ENCODE results near the gene REM2. TPM values are rescaled to one million over a fixed set of nuclear protein-coding genes. Genes with fewer than 3 reads are reported as not detected.

The REM2 gene
- polyA plus RNA-seq, 3 donors = 1.8 TPM; not detected in 2

- Histone ChIP-seq H4K20me1 (ENCODE audit: insufficient read depth, low read length) (no peaks in the 10 kb centered on the region), H3K4me3 (replicated peaks in 1 of 3; ENCODE audit: low read depth in 2 of 3, low read length in 3 of 3) (peak overlapping the region in 1 of 3 experiments; percentile 78), H3K4me1 (ENCODE audit: control insufficient read depth in 1 of 2, insufficient read depth in 2 of 2, low read length in 2 of 2) (peaks cover 12 to 15% of the 10 kb centered on the region in 2 donors), H3K9me3 (replicated peaks in 1 of 2; ENCODE audit: control insufficient read depth in 1 of 2, insufficient read depth in 1 of 2, low read length in 2 of 2) (no peaks in the 10 kb centered on the region), H3K4me2 (replicated peaks; ENCODE audit: extremely low read depth, low read length, poor library complexity, severe bottlenecking) (peak overlapping the region; percentile 77), H2AFZ (ENCODE audit: insufficient read depth, low read depth, low read length, poor library complexity, severe bottlenecking) (peak overlapping the region; percentile 80), H3K9ac (ENCODE audit: insufficient read depth, low read length, poor library complexity, severe bottlenecking) (no peak overlapping the region), H3K79me2 (ENCODE audit: insufficient read depth, low read length) (no peaks in the 10 kb centered on the region), H3K36me3 (replicated peaks in 1 of 2; ENCODE audit: control insufficient read depth in 1 of 2, insufficient read depth in 2 of 2, low read length in 2 of 2) (no peaks in the 10 kb centered on the region), H3K27ac (ENCODE audit: low read depth in 1 of 2, low read length in 2 of 2) (no peak overlapping the region), H3K27me3 (ENCODE audit: control insufficient read depth in 2 of 2, insufficient read depth in 2 of 2, low read length in 2 of 2) (peaks cover 0 to 31% of the 10 kb centered on the region in 2 donors)
- no peak for DNase-seq
- Mint-ChIP-seq H3K9me3 (peaks cover 0 to 10% (median 3%) of the 10 kb centered on the region in 7 donors), H3K4me3 (peak overlapping the region; percentile 84 to 94), H3K27ac (peak overlapping the region in 1 of 7 donors; percentile 71), H3K27me3 (ENCODE audit: low read depth in 3 of 3) (peaks cover 31 to 51% (median 31%) of the 10 kb centered on the region in 3 donors), H3K4me1 (peaks cover 29% of the 10 kb centered on the region), H3K36me3 (peaks cover 6 to 10% of the 10 kb centered on the region in 2 donors)
- intact Hi-C loops (cut with micrococcal nuclease) = no loop called here
- WGBS (ENCODE audit: insufficient coverage) = 95% methylated on average over 14 of the region's 21 CpGs
- no peak for TF ChIP-seq CTCF (IDR thresholded peaks at IDR 0.05)
Observed at GRCh38 chr14:22885975-22886374, 3.0 kb downstream of the REM2 start.

- peak; percentile 29 to 51 (median 31) for DNase-seq
- Histone ChIP-seq H3K4me2 (replicated peaks; ENCODE audit: extremely low read depth, low read length, poor library complexity, severe bottlenecking) (peak overlapping the region; percentile 77), H3K4me3 (replicated peaks in 1 of 3; ENCODE audit: low read depth in 2 of 3, low read length in 3 of 3) (peak overlapping the region; percentile 21 to 78 (median 46)), H2AFZ (ENCODE audit: insufficient read depth, low read depth, low read length, poor library complexity, severe bottlenecking) (peak overlapping the region; percentile 80), H3K9ac (ENCODE audit: insufficient read depth, low read length, poor library complexity, severe bottlenecking) (peak overlapping the region; percentile 45), H3K36me3 (replicated peaks in 1 of 2; ENCODE audit: control insufficient read depth in 1 of 2, insufficient read depth in 2 of 2, low read length in 2 of 2) (no peaks in the 10 kb centered on the region), H3K27ac (ENCODE audit: low read depth in 1 of 2, low read length in 2 of 2) (no peak overlapping the region), H3K4me1 (ENCODE audit: control insufficient read depth in 1 of 2, insufficient read depth in 2 of 2, low read length in 2 of 2) (peaks cover 12 to 15% of the 10 kb centered on the region in 2 donors), H3K79me2 (ENCODE audit: insufficient read depth, low read length) (no peaks in the 10 kb centered on the region), H3K27me3 (ENCODE audit: control insufficient read depth in 2 of 2, insufficient read depth in 2 of 2, low read length in 2 of 2) (peaks cover 0 to 29% of the 10 kb centered on the region in 2 donors), H4K20me1 (ENCODE audit: insufficient read depth, low read length) (no peaks in the 10 kb centered on the region), H3K9me3 (replicated peaks in 1 of 2; ENCODE audit: control insufficient read depth in 1 of 2, insufficient read depth in 1 of 2, low read length in 2 of 2) (no peaks in the 10 kb centered on the region)
- intact Hi-C loops (cut with micrococcal nuclease) = no loop called here
- TF ChIP-seq CTCF (IDR thresholded peaks at IDR 0.05) = no peak
- Mint-ChIP-seq H3K4me3 (peak overlapping the region; percentile 84 to 94), H3K4me1 (peaks cover 29% of the 10 kb centered on the region), H3K9me3 (peaks cover 0 to 10% (median 3%) of the 10 kb centered on the region in 7 donors), H3K36me3 (peaks cover 6 to 10% of the 10 kb centered on the region in 2 donors), H3K27ac (peak overlapping the region in 3 of 7 donors; percentile 13 to 85 (median 14)), H3K27me3 (ENCODE audit: low read depth in 3 of 3) (peaks cover 29 to 51% (median 31%) of the 10 kb centered on the region in 3 donors)
- WGBS (ENCODE audit: insufficient coverage) = 4% methylated on average over 69 of the region's 77 CpGs
Observed at GRCh38 chr14:22886500-22887259, 3.7 kb downstream of the REM2 start.
